ENCODE results near the gene USF3. TPM values are rescaled to one million over a fixed set of nuclear protein-coding genes. Genes with fewer than 3 reads are reported as not detected.
"Not testable (repeated sequence)": the region's sequence is repeated elsewhere in the genome, so short reads cannot be mapped to it uniquely, and the experiment has no call there.

Gene USF3
- total RNA-seq, 2 experiments from 2014 or later: 12.9 to 19.6 TPM

- Mint-ChIP-seq H3K27me3 (no peaks in the 10 kb centered on the region), H3K27ac (no peak overlapping the region), H3K4me1 (no peaks in the 10 kb centered on the region), H3K36me3 (ENCODE audit: low read depth) (peaks cover 33% of the 10 kb centered on the region), H3K4me3 (no peak overlapping the region), H3K9me3 (ENCODE audit: low read depth) (no peaks in the 10 kb centered on the region)
- no peak for ATAC-seq
- DNase-seq: no peak
- CTCF ChIA-PET: interaction anchor here (0.8 to 1.1 kb wide), 2 partner anchors 16 to 166 kb away, joined by 3 read pairs; no protein-coding TSS in a partner anchor
- POLR2A ChIA-PET: no interaction called here
- intact Hi-C loops (cut with DNase I, micrococcal nuclease): no loop called here
Observed at GRCh38 chr3:113654851-113655250, 41.6 kb downstream of the USF3 start.

DNA sequence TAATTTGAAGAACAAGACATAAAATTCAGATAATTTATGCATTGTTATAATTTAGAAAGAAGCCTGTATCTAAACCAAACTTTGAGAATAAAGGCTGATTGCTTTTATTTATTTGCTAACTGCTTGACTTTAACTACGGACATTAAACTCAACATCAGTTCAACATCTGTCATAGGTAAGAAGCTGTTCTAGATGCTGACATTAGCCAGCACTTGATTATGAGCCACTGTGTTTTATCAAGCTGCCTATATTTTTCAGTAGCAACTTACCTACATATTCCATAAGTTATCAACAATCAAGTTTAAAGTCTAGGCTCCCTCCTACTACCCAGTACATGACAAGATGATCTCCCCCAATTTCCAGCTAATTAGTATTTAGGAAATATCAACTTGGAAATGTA is 42.1 kb downstream of the USF3 start:
- intact Hi-C loops (cut with DNase I, micrococcal nuclease): no loop called here
- DNase-seq (no peak), ATAC-seq (no peak)
- Mint-ChIP-seq H3K4me1 (no peaks in the 10 kb centered on the region), H3K9me3 (ENCODE audit: low read depth) (no peaks in the 10 kb centered on the region), H3K27me3 (no peaks in the 10 kb centered on the region), H3K27ac (no peak overlapping the region), H3K4me3 (no peak overlapping the region), H3K36me3 (ENCODE audit: low read depth) (peaks cover 27% of the 10 kb centered on the region)
- ChIA-PET CTCF (interaction anchor here (0.5 to 1.1 kb wide), 3 partner anchors 16 to 505 kb away, joined by 3 read pairs; no protein-coding TSS in a partner anchor), POLR2A (no interaction called here)

DNA sequence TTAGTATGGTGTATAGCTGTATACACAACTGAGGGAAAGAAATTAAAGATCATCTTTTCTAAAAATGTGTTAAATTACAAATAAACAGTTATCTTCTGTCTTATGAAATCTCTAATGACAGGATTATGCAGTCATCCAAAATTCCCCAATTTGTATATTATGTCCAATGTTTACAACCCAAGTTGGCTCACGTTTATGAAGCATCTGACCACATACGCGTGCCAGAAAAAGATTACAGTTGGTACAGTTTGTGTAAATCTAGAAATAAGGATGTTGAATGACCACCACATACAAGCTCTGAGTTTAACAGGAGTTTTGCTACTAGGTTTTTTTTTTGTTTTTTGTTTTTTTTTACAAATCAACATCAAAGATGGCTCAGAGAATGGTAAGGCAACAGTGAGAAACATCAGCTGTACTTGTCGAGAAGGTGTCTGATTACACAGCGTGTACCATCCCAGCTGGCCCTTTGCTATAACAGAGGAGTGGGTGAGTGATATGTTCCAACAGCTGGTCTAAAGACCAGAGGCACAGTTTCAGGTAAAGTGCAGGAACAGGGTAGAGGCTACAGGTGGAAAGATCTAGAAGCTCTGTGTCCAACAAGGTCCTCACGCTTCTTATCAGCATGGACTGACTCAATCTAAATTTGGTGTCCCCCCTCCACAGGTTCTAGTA is 47.1 kb downstream of the USF3 start:
- ChIA-PET CTCF (interaction anchor here (1.0 to 1.9 kb wide), 2 partner anchors 12 to 72 kb away, joined by 3 to 5 read pairs; no protein-coding TSS in a partner anchor), POLR2A (interaction anchor here (0.6 kb wide), 1 partner anchor 92 kb away, joined by 7 read pairs; no protein-coding TSS in a partner anchor)
- H3K9me3 Mint-ChIP-seq (ENCODE audit: low read depth): peaks cover 14% of the 10 kb centered on the region
- peaks cover 10% of the 10 kb centered on the region for H3K36me3 Mint-ChIP-seq (ENCODE audit: low read depth)
- intact Hi-C loops (cut with DNase I, micrococcal nuclease): no loop called here
- H3K4me1 Mint-ChIP-seq: no peaks in the 10 kb centered on the region
- H3K4me3 Mint-ChIP-seq: no peak overlapping the region
- H3K27ac Mint-ChIP-seq: no peak overlapping the region
- DNase-seq (no peak), ATAC-seq (no peak)
- no peaks in the 10 kb centered on the region for H3K27me3 Mint-ChIP-seq

DNA sequence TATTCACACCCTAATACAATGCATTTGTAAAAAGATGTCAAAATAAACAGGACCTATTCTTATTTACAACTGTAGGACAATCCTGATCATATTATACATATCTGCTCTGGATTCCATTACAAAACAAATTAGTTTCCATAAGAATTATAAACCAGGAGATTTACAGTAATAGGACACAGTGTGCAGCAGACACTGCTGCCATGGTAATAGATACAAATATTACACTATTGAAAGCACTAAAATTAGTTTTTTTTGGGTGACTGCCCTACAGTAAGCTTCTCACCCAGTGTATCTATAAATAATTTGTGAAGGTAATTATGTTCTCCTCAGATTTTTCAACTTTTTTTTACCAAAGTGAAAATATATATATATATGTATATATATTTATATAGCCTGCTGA is 47.9 kb downstream of the USF3 start:
- intact Hi-C loops (cut with DNase I, micrococcal nuclease): no loop called here
- no peaks in the 10 kb centered on the region for H3K4me1 Mint-ChIP-seq
- ATAC-seq: no peak
- no peak overlapping the region for H3K4me3 Mint-ChIP-seq
- ChIA-PET POLR2A (no interaction called here), CTCF (no interaction called here)
- H3K36me3 Mint-ChIP-seq (ENCODE audit: low read depth): peaks cover 10% of the 10 kb centered on the region
- H3K27me3 Mint-ChIP-seq: no peaks in the 10 kb centered on the region
- H3K9me3 Mint-ChIP-seq (ENCODE audit: low read depth): peaks cover 18% of the 10 kb centered on the region
- no peak overlapping the region for H3K27ac Mint-ChIP-seq
- DNase-seq: no peak

DNA sequence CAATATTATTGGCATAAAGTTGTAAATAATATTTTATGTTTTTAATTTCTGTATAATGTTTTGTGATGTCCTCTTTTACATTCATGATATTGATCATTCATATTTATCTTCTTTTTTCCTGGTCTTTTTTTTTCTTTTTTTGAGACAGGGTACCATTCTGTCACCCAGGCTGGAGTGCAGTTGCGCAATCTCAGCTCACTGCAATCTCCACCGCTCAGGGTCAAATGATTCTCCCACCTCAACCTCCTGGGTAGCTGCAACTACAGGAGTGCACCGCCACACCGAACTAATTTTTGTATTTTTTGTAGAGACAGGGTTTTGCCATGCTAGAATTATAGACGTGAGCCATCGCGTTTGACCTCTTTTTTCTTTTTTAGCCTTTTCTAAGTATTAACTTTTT is 52.9 kb downstream of the USF3 start:
- intact Hi-C loops (cut with DNase I, micrococcal nuclease): no loop called here
- ATAC-seq (no peak), DNase-seq (no peak)
- Mint-ChIP-seq H3K4me1 (no peaks in the 10 kb centered on the region), H3K27me3 (no peaks in the 10 kb centered on the region), H3K4me3 (no peak overlapping the region), H3K27ac (no peak overlapping the region), H3K36me3 (ENCODE audit: low read depth) (peaks cover 10% of the 10 kb centered on the region), H3K9me3 (ENCODE audit: low read depth) (peaks cover 18% of the 10 kb centered on the region)
- CTCF ChIA-PET: interaction anchor here (0.5 to 1.2 kb wide), 3 partner anchors 16 to 289 kb away, joined by 3 to 4 read pairs (median 4); no protein-coding TSS in a partner anchor
- POLR2A ChIA-PET: no interaction called here

DNA sequence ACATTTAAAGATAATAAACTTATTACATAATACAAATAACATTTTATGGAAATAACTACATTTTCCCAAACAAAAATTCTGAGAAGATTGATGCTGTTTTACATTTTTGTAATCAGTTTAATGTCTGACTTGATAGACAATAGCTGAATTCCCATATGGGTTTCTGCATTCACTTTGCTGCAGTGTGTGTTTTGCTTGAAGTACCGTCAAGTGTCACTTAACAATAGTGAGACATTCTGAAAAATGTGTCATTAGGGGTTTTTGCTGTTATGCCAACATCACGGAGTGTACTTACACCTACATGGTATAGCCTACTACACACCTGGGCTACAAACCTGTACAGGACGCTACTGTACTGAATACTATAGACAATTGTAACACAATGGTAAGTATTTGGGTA is 57.5 kb downstream of the USF3 start:
- ChIA-PET POLR2A (no interaction called here), CTCF (no interaction called here)
- no peak for ATAC-seq
- H3K9me3 Mint-ChIP-seq (ENCODE audit: low read depth): peaks cover under 1% of the 10 kb centered on the region
- no peaks in the 10 kb centered on the region for H3K4me1 Mint-ChIP-seq
- no peak overlapping the region for H3K27ac Mint-ChIP-seq
- no peak for DNase-seq
- H3K27me3 Mint-ChIP-seq: no peaks in the 10 kb centered on the region
- intact Hi-C loops (cut with DNase I, micrococcal nuclease): no loop called here
- H3K4me3 Mint-ChIP-seq: no peak overlapping the region
- H3K36me3 Mint-ChIP-seq (ENCODE audit: low read depth): peaks cover 2% of the 10 kb centered on the region

DNA sequence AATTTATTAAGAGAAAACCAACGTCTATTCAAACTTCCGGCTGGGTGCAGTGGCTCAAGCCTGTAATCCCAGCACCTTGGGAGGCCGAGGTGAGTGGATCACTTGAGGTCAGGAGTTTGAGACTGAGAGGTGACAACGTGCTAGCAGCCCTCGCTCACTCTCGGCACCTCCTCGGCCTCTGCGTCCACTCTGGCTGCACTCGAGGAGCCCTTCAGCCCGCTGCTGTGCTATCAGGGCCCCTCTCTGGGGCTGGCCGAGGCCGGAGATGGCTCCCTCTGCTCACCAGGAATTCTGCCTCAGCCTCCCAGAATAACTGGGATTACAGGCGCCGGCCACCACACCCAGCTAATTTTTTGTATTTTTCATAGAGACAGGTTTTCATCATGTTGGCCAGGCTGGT is 58.7 kb downstream of the USF3 start:
- Mint-ChIP-seq H3K27me3 (no peaks in the 10 kb centered on the region), H3K4me3 (no peak overlapping the region), H3K27ac (no peak overlapping the region), H3K36me3 (ENCODE audit: low read depth) (peaks cover 2% of the 10 kb centered on the region), H3K9me3 (ENCODE audit: low read depth) (no peaks in the 10 kb centered on the region), H3K4me1 (no peaks in the 10 kb centered on the region)
- intact Hi-C loops (cut with DNase I, micrococcal nuclease): no loop called here
- POLR2A ChIA-PET: no interaction called here
- DNase-seq (no peak), ATAC-seq (no peak)
- CTCF ChIA-PET: interaction anchor here (0.7 kb wide), 1 partner anchor 309 kb away, joined by 3 read pairs; no protein-coding TSS in a partner anchor

DNA sequence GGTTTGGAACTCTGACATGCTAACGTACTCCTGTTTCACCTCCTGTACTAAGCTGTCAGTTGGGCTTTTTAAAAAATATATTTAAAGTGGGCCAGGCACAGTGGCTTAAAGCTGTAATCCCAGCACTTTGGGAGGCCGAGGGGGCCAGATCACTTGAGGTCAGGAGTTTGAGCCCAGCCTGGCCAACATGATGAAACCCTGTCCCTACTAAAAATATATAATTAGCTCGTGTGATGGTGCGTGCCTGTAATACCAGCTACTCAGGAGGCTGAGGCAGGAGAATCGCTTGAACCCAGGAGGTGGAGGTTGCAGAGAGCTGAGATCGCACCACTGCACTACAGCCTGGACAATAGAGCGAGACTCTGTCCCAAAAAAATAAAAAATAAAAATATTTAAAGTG is 60.4 kb downstream of the USF3 start:
- CTCF ChIA-PET; H3K36me3 Mint-ChIP-seq (ENCODE audit: low read depth); DNase-seq; ATAC-seq; H3K27me3 Mint-ChIP-seq; H3K9me3 Mint-ChIP-seq (ENCODE audit: low read depth); H3K4me3 Mint-ChIP-seq; H3K27ac Mint-ChIP-seq; intact Hi-C loops (cut with DNase I, micrococcal nuclease); H3K4me1 Mint-ChIP-seq: not testable (repeated sequence)
- POLR2A ChIA-PET: interaction anchor here (0.6 kb wide), 1 partner anchor 32 kb away, joined by 3 read pairs; no protein-coding TSS in a partner anchor

DNA sequence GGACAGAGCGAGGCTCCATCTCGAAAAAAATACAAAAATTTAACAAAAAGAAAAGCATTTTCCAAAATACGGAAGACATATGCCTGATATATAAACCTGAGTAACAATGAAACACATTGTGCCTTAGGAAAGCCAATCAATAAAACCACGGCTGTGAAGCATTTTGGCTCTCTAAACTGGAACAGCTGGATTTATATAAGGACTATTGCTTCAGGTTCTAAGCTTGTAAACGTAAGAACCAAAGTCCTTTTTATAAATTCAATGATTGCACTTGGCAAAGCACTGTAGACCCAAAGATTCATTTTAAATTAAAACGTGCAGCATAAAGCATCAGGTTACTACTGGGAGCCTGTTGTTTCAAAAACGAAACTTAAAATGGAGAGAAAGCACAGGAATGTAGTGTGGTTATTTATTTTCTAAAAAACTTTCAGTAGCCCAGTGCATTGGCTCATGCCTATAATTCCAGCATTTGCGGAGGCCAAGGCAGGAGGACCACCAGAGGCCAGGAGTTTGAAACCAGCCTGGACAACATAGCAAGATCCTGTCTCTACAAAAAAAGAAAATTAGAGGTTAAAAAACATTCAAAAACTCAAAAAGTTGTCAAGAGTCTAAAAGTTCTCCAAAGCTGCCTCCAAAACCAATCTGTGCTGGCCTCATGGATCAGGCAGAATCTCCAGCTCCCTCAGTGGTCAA is 61.5 kb downstream of the USF3 start:
- ATAC-seq (no peak), DNase-seq (no peak)
- no peaks in the 10 kb centered on the region for H3K9me3 Mint-ChIP-seq (ENCODE audit: low read depth)
- H3K36me3 Mint-ChIP-seq (ENCODE audit: low read depth): peaks cover 6% of the 10 kb centered on the region
- CTCF ChIA-PET: no interaction called here
- intact Hi-C loops (cut with DNase I, micrococcal nuclease): no loop called here
- H3K27ac Mint-ChIP-seq: no peak overlapping the region
- POLR2A ChIA-PET: interaction anchor here (0.6 kb wide), 1 partner anchor 33 kb away, joined by 3 read pairs; no protein-coding TSS in a partner anchor
- H3K4me3 Mint-ChIP-seq: no peak overlapping the region
- no peaks in the 10 kb centered on the region for H3K4me1 Mint-ChIP-seq
- H3K27me3 Mint-ChIP-seq: no peaks in the 10 kb centered on the region

GRCh38 chr3:113631573-113631972 is 64.9 kb downstream of the USF3 start:
- no peaks in the 10 kb centered on the region for H3K4me1 Mint-ChIP-seq
- ChIA-PET CTCF (interaction anchor here (1.0 to 2.1 kb wide), 3 partner anchors 10 to 54 kb away, joined by 3 to 5 read pairs (median 3); no protein-coding TSS in a partner anchor), POLR2A (no interaction called here)
- intact Hi-C loops (cut with DNase I, micrococcal nuclease): no loop called here
- H3K4me3 Mint-ChIP-seq: no peak overlapping the region
- no peaks in the 10 kb centered on the region for H3K27me3 Mint-ChIP-seq
- H3K27ac Mint-ChIP-seq: no peak overlapping the region
- DNase-seq (no peak), ATAC-seq (no peak)
- H3K9me3 Mint-ChIP-seq (ENCODE audit: low read depth): no peaks in the 10 kb centered on the region
- peaks cover 8% of the 10 kb centered on the region for H3K36me3 Mint-ChIP-seq (ENCODE audit: low read depth)

DNA sequence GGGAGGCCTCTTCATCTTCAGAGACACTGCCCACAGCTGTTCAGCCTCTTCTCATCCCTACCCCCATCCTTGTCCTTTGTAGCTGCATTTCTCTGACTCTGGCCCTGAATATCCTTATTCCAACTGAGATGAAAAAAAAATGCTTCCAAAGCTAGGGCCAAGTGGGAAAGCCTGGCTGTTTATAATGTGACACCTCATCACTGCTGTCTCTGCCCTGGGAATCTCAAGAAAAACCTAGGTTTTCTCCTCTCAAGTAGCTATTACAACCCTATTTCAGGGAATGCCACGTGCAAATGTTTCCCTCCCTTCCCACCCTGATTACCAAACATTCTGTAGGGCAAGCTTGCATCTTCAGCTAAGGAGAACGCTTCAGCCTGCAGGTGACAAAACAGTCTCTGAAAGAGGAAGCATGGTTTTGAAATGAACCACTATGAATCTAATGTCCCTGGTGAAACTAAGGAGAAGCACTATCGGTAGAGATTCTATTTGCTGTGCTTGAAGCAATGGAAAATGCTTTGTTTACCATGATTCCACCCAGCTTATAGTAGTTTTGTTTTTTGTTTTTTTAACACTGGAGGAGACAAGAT is 65.4 kb downstream of the USF3 start:
- ChIA-PET CTCF (interaction anchor here (1.0 to 2.1 kb wide), 3 partner anchors 10 to 53 kb away, joined by 3 to 5 read pairs (median 3); no protein-coding TSS in a partner anchor), POLR2A (no interaction called here)
- H3K27ac Mint-ChIP-seq: no peak overlapping the region
- H3K9me3 Mint-ChIP-seq (ENCODE audit: low read depth): no peaks in the 10 kb centered on the region
- H3K36me3 Mint-ChIP-seq (ENCODE audit: low read depth): peaks cover 12% of the 10 kb centered on the region
- DNase-seq (no peak), ATAC-seq (no peak)
- H3K4me1 Mint-ChIP-seq: no peaks in the 10 kb centered on the region
- intact Hi-C loops (cut with DNase I, micrococcal nuclease): no loop called here
- no peaks in the 10 kb centered on the region for H3K27me3 Mint-ChIP-seq
- no peak overlapping the region for H3K4me3 Mint-ChIP-seq

Data from activated CD4-positive, alpha-beta T cell treated with anti-CD3 and anti-CD28 coated beads for 36 hours (primary cell).